Occipital lobe (tissue), 2 donors: ENCODE measurements around the gene SLC12A3. TPM values are rescaled to one million over a fixed set of nuclear protein-coding genes. Genes with fewer than 3 reads are reported as not detected.
"Not testable (repeated sequence)": the region's sequence is repeated elsewhere in the genome, so short reads cannot be mapped to it uniquely, and the experiment has no call there.

Experiments
- DNase-seq: peaks from one replicate; lab custom pipeline; 2025; lab: John Stamatoyannopoulos, UW
- total RNA-seq: library from RNA; depleted of rRNA; stranded (reverse); fragments of >200 nt; gene quantifications from one replicate; pipeline ENCODE4 v1.2.3, GENCODE V29; 2014

SLC12A3 gene
- total RNA-seq, 1 donor from 2014 or later = not detected

DNA sequence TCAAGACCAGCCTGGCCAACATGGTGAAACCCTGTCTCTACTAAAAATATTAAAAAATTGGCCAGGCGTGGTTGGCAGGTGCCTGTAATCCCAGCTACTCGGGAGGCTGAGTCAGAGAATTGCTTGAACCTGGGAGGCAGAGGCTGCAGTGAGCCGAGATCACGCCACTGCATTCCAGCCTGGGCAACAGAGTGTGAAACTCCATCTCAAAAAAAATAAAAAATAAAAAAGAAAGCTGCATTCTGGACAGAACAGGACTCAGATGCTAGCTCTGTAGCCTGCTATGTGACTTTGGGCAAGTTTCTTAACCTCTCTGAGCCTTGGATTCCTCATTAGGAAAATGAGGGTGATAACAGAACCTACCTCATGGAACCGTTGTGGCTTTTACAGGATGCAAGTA is 3.8 kb downstream of the SLC12A3 start:
- not testable (repeated sequence) for DNase-seq

DNA sequence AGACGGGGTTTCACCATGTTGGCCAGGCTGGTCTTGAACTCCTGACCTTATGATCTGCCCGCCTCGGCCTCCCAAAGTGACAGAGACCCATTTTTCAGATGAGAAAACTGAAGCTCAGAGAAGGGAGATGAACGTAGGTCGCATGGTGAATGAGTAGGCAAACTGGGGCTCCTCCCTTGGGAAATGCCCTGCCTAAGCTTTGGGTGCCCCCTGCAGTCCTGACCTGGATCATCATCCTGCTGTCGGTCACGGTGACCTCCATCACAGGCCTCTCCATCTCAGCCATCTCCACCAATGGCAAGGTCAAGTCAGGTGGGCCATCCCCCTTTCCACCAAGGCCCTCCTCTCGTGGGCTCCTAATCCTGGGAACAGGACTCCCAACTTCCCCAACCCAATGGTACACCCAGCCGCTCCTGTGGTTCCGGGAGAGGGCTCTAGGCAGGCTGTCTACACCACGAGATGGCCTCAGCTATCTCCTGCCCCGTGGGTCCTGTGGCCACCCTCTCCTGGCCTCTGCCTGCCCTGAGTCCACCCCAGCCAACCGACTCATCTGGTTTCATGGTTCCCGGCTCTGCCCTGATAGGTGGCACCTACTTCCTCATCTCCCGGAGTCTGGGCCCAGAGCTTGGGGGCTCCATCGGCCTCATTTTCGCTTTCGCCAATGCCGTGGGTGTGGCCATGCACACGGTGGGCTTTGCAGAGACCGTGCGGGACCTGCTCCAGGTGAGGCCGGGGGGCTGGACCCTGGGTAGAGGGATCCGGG is 4.7 kb downstream of the SLC12A3 start:
- no peak for DNase-seq

DNA sequence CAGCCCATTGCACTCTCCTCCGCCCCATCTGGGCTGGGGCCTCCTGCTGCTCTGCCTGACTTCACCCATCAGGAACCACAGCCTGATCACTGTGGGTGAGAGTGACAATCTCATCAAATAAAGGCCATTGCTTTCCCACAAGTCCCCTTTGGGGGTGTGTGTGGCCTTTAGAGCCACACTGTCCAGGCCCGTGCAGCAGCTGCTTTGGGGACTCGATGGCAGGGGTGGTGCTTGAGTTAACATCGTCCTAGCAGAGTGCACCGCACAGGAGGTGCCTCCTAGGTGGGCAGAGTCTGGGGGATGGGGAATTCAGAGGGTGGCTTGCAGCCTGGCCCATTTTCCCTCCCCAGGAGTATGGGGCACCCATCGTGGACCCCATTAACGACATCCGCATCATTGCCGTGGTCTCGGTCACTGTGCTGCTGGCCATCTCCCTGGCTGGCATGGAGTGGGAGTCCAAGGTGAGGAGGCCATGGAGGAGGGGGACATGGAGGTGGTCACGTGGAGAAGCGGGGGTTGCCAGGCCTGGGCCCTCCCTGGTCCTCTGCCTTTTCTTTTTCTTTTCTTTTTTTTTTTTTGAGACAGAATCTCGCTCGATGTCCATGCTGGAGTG is 5.4 kb downstream of the SLC12A3 start:
- no peak for DNase-seq

DNA sequence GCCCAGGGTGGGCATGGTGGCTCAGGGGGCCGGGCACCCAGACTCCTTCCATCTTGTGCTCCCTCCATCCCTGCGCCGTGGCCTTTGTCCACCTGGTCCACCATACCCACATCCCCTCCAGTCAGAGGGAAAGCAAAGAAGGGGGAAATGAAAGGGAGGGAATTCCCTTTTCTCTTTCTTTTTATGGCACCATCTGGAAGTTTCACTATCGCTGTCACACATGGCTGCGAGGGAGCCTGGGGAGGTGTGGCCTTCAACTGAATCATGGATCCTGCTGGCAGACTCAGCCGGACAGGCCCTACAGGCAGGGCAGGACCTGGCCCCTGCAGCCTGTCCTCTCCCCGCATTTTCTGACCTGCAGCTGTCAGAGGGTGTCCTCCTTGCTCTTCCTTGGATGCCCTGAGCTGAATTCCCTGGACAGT is 6.2 kb downstream of the SLC12A3 start:
- no peak for DNase-seq

DNA sequence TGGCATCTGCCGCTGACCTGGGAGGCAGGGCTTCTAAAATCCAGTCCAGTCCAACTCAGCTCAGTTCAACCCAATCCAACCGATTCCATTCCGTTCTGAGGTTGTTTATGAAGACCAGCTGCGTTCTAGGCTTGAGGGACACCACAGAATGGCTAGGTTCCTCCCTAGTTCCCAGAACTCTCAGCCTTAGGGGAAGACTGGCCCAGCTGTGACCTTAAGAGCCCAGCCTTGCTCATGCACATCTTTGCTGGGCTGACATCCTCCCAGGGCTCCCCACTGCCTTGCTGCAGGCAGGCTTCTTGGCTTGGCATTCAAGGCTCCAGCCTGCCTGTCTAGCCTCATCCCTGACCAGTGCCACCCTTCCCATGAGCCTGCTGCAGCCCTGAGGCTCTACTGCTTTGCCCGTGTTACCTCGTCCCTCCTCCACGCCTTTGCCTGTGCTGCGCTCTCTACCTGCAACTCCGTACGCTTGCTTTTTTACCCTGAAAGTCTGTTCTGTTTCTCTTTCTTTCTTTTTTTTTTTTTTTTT is 7.9 kb downstream of the SLC12A3 start:
- no peak for DNase-seq

DNA sequence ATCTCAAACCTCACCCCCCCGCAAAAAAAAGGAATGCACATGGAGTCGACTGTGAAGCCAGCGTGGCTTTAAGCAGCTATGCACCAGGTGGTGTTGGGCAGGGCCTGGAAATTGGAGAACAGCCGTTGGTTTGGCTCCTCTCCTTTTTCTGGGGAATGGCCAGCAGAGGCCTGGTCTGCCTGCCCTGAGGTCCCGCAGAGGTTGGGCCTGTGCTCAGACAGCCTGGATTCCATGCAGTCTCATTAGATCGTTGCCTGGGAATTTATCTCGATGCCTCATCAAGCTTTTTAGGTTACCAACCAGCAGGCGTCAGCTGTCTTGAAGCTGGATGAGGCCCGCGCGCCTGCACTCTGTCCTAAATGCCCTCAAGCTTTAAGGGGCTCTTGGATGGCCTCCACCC is 9.8 kb downstream of the SLC12A3 start:
- DNase-seq = no peak

DNA sequence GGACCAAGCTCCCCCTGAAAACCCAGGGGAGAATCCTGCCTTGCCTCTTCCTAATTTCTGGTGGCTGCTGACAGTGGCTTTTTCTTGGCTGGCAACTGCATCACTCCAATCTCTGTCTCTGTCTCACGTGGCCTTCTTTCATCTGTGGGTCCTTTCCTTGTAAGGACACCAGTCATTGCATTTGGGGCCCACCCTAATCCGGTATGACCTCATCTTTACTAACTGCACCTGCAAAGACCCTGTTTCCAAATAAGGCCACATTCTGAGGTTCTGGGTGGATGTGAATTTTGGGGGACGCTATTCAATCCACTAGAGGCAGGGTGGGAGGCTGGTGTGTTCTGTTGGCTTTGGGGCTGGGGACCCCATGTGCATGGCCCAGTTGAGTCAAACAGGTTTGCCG is 11.0 kb downstream of the SLC12A3 start:
- DNase-seq = no peak

DNA sequence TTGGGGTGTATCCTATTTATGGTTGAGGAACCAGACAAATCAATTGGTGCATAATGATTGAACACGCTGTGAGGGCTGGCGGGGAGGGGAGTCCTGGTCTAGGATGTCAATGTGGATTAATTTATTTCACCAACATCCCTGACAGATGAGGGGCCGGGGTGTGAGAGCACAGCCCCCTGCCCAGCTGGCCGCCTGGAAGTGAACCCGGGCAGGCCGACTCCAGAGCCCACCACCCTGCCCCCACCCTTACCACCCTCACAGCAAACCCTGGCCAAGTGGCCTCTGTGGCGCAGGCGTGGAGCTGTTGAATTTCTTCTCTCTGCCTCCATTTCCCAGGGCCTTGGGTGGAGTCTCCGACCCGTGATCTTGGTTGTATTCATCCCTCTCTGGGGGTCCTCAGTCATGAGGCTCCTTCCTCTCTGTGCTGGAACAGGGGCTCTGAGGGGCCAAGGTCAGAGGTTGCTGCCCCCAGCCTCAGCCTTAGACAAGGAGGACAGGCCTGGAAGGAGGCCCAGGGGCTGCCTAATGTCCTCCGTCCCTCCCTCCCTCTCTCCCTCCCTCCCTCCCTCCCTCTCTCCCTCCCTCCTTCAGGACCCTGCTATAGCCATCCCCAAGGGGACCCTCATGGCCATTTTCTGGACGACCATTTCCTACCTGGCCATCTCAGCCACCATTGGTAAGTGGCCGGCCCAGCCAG is 12.6 kb downstream of the SLC12A3 start:
- no peak for DNase-seq

DNA sequence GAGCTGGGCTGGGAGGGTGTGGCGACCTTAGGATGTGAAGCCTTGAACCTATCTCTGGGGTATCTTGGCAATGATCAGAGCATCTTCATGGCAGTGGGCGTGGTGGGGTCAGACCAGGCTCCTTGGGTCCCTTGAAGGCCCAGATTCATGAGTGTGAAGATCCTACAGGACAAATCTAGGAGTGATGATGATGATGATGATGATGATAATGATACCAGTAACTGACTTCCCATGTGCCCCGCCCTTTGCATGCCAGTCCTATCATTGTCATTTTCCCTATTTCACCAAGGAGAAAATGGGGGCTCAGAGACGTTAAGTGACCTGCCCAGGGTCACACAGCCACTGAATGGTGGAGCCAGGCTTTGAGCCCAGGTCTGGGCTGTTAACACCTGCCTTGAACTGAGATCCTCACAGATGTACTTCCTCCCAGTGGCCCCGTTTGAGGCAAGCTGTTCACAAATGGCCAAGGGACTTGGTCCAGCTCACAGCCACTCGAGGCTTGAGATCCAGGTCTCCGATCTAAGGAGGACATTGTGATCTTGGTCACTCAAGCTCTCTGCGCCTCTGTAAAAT is 13.4 kb downstream of the SLC12A3 start:
- DNase-seq = no peak

DNA sequence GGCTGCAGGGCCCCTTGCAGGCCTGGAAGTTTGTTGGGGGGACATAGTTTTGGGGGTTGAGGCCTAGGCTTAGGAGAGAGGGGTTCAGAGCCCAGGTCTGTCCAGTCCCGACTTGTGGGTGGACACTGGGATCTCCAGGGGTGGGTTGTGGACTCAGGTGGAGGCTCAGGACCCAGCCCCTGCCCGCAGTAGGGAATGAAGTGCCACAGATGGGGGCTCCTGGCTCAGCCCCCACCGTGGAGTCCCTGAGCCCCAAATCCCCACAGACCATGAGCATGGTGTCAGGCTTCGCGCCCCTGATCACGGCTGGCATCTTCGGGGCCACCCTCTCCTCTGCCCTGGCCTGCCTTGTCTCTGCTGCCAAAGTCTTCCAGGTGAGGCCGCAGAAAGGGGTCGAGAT is 14.3 kb downstream of the SLC12A3 start:
- no peak for DNase-seq

DNA sequence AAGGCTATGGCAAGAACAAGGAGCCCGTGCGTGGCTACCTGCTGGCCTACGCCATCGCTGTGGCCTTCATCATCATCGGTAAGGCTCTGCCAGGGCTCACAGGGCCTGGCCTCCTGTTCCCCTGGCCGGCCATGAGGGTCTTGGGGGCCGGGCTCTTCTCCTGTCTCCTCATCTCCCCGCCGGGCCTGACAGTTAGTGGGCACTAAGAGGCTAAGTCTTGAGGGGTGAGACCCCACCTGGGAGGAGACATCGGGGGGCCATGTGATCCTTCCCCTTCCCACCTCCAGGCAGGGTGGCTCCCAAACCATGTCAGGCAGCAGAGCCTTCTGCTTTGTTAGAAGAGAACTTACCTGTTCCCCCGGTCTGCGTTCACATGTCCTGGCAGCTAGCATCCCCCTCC is 15.2 kb downstream of the SLC12A3 start:
- no peak for DNase-seq

DNA sequence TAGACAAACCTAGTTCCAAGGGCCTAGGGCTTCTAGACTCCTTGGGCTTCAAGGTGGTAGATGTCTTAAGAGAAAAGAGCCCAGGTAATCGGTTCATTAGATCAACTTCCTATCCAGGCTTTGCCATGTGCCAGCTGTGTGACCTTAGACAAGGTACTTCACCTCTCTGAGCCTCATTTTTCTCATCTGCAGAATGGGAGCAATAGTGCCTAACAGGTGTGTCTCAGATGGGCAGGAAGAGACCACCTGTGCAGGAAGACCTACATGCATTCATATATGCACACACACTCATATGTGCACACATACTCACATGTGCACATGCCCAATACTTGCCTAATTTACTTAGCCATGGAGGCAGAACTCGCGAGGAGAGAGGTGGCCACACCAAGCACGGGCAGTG is 15.7 kb downstream of the SLC12A3 start:
- no peak for DNase-seq

DNA sequence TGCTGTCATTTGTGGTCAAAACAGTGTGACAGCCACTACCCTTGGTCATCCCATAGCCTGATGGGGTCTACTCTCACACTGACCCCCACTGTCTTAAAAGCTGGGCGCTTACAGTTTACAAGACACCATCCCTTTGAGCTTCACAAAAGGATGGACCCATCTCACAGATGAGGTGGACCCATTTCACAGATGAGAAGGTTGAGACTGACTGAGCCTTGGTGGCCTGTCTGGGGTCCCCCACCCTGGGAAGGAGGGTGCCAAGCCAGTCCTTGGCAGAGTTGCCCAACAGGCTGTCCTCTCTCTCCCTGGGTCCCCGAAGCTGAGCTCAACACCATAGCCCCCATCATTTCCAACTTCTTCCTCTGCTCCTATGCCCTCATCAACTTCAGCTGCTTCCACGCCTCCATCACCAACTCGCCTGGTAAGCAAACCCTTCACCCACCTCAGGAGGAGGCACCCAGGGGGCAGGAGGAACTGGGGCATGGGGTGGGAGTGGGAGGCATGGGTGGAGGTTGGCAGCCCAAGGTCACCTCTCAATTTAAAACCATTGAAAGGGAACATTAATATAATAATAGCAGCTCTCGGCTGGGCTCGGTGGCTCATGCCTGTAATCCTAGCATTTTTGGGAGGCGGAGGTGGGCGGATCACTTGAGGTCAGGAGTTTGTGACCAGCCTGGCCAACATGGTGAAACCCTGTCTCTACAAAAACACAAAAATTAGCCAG is 17.2 kb downstream of the SLC12A3 start:
- DNase-seq = no peak

DNA sequence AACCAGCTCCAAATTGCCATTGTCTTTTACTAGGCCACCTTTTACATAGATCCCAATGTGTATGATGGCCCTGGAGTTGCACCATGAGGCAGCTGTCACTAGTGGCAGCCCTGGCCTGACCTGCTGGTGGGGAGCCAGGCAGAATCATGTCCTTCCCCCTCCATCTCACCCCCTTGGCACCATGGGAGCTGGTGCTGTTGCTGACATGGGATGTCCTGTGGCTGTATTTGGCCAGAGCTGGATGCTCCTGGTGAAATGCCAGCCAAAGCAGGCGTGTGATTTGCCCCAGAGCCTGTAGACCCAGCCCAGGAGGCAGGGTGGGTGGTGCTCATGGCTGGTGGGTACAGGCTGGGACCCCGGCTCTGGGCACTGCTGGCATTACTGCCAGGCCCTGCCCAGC is 18.6 kb downstream of the SLC12A3 start:
- no peak for DNase-seq

DNA sequence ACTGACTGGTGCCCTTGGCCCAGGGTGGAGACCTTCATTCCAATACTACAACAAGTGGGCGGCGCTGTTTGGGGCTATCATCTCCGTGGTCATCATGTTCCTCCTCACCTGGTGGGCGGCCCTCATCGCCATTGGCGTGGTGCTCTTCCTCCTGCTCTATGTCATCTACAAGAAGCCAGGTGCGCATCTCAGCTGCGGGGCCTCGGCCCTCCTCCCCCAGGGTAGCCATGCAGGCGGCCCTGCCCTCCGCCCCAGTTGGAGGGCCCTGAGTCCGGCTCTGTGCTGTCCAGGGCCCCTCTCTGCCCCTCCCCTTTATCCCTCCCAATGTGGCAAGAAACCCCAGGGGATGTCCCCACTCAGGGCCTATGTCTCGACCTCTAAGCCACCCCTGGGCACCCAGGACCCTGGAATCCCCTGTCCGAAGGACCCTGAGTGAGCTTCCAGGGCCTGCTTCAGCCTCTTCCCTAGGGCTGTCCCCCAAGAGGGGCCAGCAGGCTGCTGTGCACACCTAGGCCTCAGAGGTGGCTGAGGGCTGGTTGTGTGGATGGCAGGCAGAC is 19.1 kb downstream of the SLC12A3 start:
- no peak for DNase-seq

DNA sequence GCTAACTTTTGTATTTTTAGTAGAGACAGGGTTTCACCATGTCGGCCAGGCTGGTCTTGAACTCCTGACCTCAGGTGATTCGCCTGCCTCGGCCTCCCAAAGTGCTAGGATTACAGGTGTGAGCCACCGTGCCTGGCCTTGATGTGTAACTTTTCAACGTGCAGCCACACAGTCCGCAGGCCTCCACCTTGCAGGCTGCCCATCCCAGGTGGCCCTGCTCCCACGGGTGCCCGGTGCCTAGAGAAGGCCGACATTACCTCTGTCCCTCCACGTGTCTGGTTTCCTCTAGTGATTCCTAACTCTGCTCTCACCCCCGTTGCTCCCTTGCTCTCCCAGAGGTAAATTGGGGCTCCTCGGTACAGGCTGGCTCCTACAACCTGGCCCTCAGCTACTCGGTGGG is 19.9 kb downstream of the SLC12A3 start:
- not testable (repeated sequence) for DNase-seq

DNA sequence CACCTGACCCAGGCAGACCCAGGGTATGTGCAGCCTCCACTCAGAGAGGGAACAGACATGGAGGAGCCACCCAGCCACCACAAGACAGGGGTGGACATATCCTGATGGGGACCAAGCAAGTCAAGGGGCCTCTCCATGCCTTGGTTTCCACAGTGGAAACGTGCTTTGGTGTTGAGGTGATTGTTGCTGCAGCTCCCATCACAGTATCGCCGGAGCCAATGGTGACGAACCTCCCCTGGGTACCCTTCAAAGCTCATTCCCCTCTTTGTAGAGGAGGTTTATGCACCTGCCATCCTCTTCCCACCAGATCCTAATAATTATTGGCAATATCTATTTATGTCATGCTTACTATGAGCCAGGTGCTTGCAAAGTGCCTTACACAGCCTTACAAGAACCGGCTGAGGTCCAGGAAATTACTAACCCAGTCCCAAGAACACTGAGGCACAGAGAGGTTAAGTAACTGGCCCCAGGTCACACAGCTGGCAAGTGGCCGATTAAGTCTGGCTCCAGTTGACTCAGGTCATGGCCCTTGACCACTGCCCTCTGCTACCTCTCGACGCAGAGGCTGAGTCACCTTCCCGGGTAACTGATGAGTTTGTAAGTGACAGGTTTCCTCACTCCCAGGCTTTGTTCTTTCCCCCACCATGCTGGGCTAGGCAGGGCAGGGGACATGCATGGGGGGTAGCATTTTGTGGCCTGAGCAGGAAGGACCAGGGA is 20.6 kb downstream of the SLC12A3 start:
- DNase-seq = no peak

DNA sequence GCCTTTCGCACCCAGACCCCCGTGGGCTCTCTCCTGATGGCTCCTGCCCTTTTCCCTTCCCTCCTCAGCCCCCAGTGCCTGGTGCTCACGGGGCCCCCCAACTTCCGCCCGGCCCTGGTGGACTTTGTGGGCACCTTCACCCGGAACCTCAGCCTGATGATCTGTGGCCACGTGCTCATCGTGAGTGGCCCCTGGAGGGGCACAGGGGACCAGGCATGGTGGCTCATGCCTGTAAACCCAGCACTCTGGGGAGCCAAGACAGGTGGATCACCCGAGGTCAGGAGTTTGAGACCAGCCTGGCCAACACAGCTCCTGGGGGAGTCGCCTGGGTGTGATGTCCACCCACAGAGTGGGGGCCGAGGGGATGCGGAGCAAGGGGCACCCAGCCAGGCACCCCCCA is 21.3 kb downstream of the SLC12A3 start:
- no peak for DNase-seq

DNA sequence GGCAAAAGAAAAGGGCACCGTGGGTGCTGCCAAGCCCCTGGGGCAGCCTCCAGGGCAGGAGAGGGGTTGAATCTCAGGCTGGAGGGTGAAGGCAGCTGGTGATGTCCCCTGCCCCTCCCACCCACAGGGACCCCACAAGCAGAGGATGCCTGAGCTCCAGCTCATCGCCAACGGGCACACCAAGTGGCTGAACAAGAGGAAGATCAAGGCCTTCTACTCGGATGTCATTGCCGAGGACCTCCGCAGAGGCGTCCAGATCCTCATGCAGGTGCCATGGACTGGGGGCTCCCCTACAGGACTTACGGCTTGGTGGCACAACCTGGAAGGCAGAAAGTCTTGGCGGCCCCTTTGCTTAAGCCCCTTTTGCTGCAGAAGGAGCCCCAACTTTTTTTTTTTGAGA is 21.8 kb downstream of the SLC12A3 start:
- no peak for DNase-seq

DNA sequence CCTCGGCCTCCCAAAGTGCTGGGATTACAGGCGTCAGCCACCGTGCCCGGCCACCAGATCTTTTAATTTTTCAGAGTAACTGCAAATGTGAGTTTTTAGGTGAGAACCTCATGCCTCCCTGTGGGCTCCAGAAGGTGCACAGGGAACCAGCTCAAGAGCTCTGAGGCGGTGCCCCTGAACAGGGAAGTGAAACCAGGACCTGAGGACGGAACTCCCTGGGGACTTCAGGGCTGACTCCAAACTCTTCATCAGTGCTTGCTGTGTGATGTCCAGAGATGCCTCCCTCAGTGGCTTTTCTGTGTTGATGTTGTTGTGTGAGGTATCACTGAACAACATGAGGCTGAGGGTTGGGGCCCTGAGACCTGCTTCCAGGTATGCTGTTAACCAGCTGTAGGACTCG is 23.8 kb downstream of the SLC12A3 start:
- no peak for DNase-seq

DNA sequence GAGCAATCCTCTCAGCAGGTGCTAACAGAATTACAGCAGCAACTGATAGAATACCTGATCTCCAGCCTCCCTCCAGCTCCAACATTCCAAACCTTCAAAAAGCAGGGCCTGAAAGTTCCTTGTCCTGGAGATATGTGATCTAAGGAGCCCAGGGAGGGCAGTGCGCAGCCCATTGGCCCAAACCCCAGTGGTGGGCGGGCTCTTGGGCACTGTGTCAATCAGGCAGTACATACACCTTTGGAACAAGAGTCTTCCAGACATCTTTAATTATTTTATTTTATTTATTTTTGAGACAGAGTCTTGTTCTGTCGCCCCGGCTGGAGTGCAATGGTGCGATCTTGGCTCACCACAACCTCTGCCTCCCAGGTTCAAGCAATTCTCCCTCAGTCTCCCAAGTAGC is 24.2 kb downstream of the SLC12A3 start:
- DNase-seq = no peak
